GM12892 (cell line): ENCODE results near the gene CLIC4.

ENCODE experiments used
- DNase-seq: peaks from one replicate; pipeline ENCODE4 v3.0.0; 2011; ENCODE audit not compliant: insufficient read length
- FAIRE-seq: peaks from 2 replicates; lab custom pipeline; 2011; peaks lifted over from hg19 to GRCh38; lab: Jason Lieb, UNC
- POLR2A ChIP-seq: IDR thresholded peaks from 2 replicates; pipeline ENCODE4 v1.6.1; 2011; ENCODE audit warnings: low read depth, low read length, control low read depth
- POLR2AphosphoS5 ChIP-seq: IDR thresholded peaks from 2 replicates; pipeline ENCODE4 v1.6.1; 2011; ENCODE audit warnings: low read depth, low read length, control low read depth
- TAF1 ChIP-seq: IDR thresholded peaks from 2 replicates; pipeline ENCODE4 v1.6.1; 2011; ENCODE audit warnings: low read depth, mild to moderate bottlenecking, control low read depth, low read length, borderline replicate concordance

CLIC4 gene

DNA sequence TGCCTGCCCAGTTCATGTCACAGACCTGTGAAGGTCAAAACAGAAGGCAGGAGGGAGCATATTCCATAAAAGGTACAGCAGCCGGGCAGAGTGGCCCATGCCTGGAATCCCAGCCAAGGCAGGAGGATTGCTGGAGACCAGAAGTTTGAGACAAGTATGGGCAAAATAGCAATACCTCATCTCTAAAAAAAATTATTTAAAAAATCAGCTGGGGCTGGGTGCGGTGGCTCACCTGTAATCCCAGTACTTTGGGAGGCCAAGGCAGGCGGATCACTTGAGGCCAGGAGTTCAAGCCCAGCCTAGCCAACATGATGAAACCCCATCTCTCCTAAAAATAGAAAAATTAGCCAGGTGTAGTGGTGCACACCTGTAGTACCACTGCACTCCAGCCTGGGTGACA is 120.3 kb downstream of the CLIC4 start:
- TF ChIP-seq POLR2A, result no peak
- no peak for TF ChIP-seq POLR2AphosphoS5
- TF ChIP-seq TAF1, result no peak
- no peak for DNase-seq
- FAIRE-seq, result no peak

DNA sequence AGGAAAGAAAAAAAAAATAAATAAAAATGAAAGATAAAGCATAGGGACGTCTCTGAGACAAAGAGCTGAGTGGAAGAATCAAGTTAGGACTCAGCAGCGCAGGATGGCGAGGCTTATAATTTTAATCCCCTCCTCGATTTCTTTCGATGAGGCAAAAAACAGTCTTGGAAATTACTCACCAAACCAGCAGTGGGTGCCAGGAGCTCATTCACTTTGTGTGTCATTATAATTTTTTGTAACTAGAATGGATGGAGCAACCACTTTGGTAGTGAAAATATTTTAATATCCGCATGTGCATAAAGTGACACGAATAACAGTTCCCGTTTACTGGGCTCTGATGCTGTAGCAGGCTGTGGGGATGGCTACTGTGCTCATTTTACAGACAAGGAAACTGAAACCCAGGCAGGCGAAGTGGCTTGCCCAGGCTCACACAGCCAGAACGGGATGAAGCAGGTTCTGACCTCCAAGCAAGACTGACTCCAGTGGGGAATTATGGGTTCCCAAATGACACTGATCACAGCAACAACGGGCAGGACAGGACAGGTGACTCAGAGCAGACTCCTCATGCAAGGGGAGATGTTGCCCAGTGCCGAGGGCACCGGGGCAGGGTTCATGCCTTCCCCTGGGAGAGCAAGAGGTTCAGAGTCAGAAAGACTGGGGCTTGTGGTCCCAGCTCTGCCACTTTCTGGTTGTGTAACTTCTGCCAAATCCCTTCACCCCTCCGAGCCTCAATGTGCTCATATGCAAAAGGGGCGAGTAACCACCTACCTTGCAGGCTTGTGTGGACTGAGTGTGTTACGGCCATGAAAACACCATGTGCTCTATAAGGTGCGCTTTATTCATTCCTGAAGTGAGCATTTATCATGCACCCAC is 121.2 kb downstream of the CLIC4 start:
- peak; percentile 30 for FAIRE-seq
- DNase-seq, result no peak
- TF ChIP-seq POLR2AphosphoS5 (no peak), TAF1 (no peak), POLR2A (no peak)

DNA sequence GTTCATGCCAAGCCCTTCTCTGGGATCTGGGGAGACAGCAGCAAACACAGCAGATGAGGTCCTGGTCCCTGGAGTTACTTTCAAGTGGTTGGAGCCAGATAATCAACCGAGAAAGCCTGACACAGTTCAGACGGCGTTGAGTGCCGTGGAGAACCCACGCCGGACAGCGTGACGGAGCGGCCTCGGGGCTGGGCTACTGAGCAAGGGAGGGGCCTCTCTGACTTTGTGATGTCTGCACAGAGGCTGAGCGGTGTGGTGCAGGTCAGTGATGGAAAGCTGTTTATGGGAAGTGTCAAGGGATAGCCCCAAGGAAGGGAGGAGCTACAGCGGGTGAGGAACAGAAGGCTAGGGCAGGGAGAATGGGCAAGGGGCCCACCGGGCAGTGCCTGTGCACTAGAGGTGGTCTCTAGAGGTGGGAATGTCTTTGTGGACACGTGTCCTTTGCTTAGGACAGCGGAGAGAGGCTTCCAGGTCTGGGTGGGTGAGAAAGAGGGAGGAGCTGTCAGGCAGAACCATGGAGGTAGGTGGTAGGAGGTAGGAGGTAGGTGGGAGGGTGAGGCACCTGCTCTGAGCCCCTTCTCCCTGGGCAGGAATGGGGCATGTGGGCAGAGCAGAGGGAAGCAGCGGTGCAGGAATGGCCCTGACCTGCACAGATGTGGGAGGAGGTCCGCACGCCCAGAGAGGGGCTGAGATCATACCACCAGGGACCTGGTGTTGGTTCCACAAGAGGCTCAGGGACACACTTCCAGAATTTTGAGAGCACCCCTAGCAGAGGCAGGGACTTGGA is 122.0 kb downstream of the CLIC4 start:
- TF ChIP-seq TAF1, result no peak
- no peak for TF ChIP-seq POLR2A
- no peak for TF ChIP-seq POLR2AphosphoS5
- FAIRE-seq (no peak), DNase-seq (no peak)

DNA sequence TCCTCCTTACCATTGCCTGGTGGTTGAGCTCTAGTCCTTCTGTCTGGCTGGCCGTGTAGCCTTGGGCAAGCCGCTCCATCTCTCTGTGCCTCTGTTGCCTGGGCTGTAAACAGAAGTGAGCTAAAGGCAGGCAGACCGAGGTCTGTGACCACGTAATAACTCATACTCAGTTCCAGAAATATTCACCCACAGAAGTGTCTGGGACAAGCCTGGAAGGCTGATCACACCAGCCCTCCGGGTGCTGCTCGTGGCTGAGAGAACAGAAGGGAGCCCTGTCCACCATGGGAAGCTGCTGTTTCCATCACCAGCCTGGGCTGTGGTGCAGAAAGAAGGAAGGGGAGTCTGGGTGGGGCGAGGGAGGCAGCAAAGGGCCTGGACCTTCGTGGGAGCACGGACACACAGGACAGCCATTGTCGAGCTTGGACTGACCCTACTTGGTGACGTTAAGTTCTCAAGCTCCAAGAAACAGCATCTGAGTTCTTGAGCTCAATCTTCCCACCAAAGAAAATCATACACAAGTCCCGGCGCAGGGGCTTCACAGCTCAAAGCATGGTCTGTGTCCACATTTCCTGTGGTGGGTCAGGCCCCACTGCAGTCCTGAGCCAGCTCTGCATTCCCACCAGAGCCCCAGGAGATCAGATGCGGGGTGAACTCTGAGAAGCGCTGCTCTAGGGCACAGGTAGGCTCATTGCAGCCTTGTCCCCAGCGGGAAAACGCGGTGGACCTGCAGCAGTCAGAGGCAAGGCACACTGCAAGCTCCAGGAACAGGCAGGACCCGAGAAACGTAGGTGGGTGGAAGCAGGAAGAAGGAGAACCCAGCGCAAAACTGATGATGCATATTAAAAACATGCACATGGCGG is 123.0 kb downstream of the CLIC4 start:
- TF ChIP-seq POLR2A, result no peak
- no peak for TF ChIP-seq TAF1
- TF ChIP-seq POLR2AphosphoS5, result no peak
- DNase-seq (no peak), FAIRE-seq (no peak)

DNA sequence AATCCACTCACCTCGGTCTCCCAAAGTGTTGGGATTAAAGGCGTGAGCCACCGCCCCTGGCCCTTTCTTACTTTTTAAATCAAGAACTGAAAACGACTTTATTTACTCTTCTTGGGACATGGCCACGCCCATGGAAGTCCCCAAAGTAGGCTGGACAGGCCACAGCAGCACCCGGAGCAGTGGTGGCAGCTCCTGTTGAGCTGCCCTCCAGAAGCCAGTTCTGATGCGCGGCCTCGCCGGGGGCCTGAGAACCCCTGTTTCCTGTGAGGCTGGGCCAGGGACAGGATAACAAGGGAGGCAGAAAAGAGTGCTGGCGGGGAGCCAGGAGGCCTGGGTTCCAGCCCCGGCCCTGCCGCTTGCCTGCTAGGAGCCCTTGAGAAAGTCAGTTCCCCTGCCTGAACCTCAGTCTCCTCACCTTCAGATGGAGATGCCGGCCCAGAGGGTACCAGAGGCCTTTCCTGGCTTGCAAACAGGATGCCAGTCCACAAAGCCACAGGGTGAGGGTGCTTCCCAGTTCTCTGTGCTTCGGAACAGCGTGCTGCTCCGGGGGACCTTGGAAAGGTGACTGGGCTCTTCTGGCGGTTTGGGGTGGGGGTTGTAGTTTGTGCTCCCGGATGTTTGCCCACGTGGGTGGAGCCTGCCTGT is 125.4 kb downstream of the CLIC4 start:
- FAIRE-seq (no peak), DNase-seq (no peak)
- TF ChIP-seq POLR2A, result no peak
- TF ChIP-seq TAF1, result no peak
- no peak for TF ChIP-seq POLR2AphosphoS5

DNA sequence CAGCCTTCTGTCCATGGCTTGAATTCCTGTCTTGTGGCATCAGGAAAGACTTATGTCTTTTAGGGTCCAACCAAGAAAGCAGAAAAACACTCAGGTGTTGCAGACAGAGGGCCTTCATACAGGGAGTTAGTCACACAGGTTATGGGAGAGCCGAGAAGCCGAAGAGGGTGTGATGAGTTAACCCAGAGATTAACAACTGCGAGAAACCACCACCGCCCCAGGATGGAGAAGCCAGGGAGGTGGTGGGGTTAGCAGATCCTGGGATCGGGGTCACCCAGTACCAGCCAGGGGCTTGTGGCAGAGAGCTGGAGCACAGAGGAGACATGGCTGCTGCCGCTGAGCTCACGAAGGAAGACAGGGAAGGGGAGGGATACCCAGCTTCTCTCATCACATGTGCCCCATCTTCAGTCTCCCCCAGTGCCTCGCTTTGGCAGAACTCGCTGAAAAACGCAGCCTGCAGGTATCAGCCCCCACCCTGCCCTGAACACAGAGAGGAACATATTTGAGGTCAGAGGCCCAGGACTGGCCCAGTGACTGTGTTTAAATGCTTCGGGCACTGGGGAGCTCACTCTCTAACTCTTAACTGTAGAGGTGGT is 126.2 kb downstream of the CLIC4 start:
- TF ChIP-seq POLR2AphosphoS5 (no peak), POLR2A (no peak), TAF1 (no peak)
- FAIRE-seq (no peak), DNase-seq (no peak)

DNA sequence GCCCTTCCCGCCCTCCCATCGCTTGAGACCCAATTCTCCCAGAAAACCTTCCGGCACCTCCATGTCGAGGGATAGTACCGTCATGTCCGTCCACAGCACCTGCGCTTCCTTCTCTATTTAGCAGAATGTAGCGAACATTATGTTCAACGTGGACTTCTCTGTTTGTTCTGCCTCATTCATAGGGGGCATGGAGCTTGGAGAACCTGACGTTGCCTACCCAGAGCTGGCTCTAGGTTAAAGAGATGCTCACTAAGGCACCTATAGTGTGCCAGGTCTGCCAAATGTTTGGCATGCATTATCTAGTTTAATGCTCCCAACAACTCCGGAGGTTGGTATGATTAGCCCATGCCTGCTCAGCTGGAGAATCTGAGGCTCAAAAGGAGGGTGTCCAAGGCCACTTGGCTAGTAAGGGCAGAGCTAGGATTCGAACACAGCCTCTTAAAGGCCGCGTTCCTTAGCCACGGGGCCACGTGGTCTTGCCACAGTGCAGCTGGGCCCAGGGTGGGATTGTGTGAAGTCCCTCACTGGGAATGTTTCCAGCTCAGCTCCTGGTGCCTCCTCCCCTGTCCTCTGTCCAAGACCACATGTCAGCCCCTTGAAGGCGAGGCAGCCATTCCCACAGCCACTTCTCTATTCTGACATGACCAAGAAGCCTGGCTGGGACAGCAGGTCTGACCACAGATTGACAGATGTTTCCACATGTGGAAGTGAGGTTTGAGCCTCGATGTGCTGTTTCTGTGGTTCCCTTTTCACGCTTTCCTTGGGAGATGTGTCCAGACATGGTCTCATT is 127.0 kb downstream of the CLIC4 start:
- DNase-seq, result no peak
- FAIRE-seq, result no peak
- TF ChIP-seq POLR2AphosphoS5, result no peak
- no peak for TF ChIP-seq POLR2A
- no peak for TF ChIP-seq TAF1

DNA sequence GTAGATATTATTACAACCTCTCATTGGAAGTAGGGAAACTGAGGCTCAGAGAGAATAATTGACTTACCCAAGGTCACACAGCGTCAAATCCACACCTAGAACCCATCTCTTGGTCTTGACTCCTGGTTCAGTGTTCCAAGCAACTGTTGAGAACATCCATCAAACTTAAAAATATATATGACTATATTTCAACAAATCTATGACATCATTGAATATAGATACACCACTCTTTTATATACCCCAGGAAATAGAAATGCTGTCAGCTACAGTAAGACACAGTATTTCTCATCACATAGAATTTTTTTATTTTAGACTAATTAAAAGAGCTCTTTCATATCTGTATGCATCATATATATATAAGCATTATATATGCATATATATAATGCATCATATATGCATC is 127.9 kb downstream of the CLIC4 start:
- TF ChIP-seq POLR2A, result no peak
- TF ChIP-seq TAF1, result no peak
- TF ChIP-seq POLR2AphosphoS5, result no peak
- no peak for FAIRE-seq
- no peak for DNase-seq

DNA sequence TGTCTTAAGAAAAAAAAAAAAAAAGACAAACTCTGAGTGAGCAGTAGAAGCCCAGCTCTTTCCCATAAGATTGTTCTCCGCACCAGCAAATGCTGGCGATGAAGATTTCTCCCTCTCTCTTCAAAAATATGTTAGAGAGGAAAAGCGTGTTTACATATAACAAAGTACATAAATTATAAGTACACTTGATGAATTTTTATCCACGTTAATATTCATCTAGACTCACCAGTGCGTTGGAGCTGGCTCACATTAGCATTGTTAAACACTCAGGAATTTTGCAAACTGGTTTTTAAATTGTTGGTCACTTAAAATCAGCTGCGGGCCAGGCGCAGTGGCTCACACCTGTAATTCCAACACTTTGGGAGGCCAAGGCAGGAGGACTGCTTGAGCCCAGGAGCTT is 128.8 kb downstream of the CLIC4 start:
- no peak for FAIRE-seq
- TF ChIP-seq POLR2A (no peak), TAF1 (no peak), POLR2AphosphoS5 (no peak)
- no peak for DNase-seq
